Activated CD8-positive, alpha-beta memory T cell treated with anti-CD3 and anti-CD28 coated beads for 24 hours (primary cell): ENCODE results near the gene SERPINF2.
"Not testable (repeated sequence)": the region's sequence is repeated elsewhere in the genome, so short reads cannot be mapped to it uniquely, and the experiment has no call there.

ENCODE experiments used
- DNase-seq: peaks from one replicate; pipeline ENCODE4 v3.0.0-alpha.2; 2020

Gene SERPINF2

GRCh38 chr17:1796800-1797199 is 54.1 kb downstream of the SERPINF2 start:
- no peak for DNase-seq

- no peak for DNase-seq
Observed at GRCh38 chr17:1797323-1797722, 54.7 kb downstream of the SERPINF2 start.

- not testable (repeated sequence) for DNase-seq
Observed at GRCh38 chr17:1797846-1798245, 55.2 kb downstream of the SERPINF2 start.

- DNase-seq = no peak
Observed at GRCh38 chr17:1800240-1800639, 57.6 kb downstream of the SERPINF2 start.

- no peak for DNase-seq
Observed at GRCh38 chr17:1800712-1801111, 58.0 kb downstream of the SERPINF2 start.

GRCh38 chr17:1802429-1802828 is 59.8 kb downstream of the SERPINF2 start:
- DNase-seq = no peak

GRCh38 chr17:1803280-1803679 is 60.6 kb downstream of the SERPINF2 start:
- DNase-seq = no peak
